Measurements from ENCODE around the gene CBFA2T3.

The CBFA2T3 gene

DNA sequence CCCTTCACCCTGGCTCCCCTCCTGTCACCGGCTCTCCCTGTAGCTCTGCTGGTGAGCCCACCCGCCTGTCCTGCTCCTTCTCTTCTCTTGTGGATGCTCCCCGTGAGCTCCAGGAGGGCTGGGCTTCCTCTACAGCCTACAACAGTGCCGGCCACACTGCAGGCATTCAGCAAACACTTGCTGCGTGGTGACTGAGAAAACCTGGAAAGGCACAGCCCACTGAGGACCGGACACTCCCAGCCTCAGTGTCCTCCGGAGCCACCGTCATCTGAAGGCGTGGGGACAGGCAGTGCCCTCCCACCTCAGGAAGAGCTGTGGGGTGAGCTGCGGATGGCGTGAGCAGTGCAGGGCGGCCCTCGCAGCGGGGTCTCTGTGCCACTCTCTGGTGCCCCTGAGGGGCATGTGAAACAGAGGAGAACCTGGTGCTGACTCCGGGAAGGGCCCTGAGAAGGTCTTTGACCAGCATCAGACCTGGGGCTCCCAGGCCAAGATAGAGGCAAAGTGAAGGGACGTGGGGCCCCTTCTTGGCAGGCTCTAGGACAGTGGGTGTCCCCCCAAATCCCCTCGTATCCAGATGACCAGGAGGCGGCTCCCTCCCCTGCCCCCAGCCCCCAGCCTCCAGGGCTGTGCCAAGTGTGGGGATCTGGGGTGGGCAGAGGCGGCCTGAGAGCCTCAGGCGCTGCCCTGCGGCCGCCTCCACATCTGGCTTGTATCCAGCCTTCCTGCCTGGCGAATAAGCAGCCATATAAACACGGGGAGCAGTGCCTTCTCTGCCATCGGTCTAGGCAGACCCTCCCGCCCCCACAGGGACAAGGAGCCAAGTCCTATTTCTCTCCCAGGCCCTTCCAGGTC lies 66.5 kb downstream of the CBFA2T3 start:
- TF ChIP-seq, protein P1, sequence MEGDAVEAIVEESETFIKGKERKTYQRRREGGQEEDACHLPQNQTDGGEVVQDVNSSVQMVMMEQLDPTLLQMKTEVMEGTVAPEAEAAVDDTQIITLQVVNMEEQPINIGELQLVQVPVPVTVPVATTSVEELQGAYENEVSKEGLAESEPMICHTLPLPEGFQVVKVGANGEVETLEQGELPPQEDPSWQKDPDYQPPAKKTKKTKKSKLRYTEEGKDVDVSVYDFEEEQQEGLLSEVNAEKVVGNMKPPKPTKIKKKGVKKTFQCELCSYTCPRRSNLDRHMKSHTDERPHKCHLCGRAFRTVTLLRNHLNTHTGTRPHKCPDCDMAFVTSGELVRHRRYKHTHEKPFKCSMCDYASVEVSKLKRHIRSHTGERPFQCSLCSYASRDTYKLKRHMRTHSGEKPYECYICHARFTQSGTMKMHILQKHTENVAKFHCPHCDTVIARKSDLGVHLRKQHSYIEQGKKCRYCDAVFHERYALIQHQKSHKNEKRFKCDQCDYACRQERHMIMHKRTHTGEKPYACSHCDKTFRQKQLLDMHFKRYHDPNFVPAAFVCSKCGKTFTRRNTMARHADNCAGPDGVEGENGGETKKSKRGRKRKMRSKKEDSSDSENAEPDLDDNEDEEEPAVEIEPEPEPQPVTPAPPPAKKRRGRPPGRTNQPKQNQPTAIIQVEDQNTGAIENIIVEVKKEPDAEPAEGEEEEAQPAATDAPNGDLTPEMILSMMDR (IDR thresholded peaks at IDR 0.05), result no peak
- no peak for TF ChIP-seq ZFX (IDR thresholded peaks at IDR 0.05; ENCODE audit: borderline replicate concordance)
- no peak overlapping the region for H3K27ac ChIP-seq

- H3K27ac ChIP-seq, result no peak overlapping the region
- no peak for TF ChIP-seq ZFX (IDR thresholded peaks at IDR 0.05; ENCODE audit: borderline replicate concordance)
- TF ChIP-seq, protein P1 (IDR thresholded peaks at IDR 0.05), result no peak
These were observed 67.4 kb downstream of the CBFA2T3 start for GRCh38 chr16:88909431-88910210.

DNA sequence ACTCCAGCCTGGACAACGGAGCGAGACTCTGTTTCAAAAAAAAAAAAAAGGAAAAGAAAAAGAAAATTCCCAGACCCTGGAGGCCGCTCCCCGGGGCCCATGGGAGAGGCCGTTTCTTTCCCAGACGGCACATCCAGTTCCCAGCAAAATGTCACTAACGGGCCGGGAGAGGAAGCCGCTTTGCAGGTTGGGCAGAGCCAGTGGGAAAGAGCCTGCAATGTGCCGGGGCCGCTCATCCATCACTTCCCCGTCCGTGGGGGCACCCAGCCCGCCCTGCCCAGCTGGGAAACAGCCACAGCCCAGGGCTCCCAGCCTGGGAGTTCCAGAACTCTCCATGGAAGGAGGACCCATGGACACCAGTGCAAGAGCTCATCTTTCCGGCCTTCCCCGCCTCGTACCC lies 68.7 kb downstream of the CBFA2T3 start:
- no peak overlapping the region for H3K27ac ChIP-seq
- TF ChIP-seq, protein P1 (IDR thresholded peaks at IDR 0.05), result no peak
- TF ChIP-seq ZFX (IDR thresholded peaks at IDR 0.05; ENCODE audit: borderline replicate concordance), result no peak

DNA sequence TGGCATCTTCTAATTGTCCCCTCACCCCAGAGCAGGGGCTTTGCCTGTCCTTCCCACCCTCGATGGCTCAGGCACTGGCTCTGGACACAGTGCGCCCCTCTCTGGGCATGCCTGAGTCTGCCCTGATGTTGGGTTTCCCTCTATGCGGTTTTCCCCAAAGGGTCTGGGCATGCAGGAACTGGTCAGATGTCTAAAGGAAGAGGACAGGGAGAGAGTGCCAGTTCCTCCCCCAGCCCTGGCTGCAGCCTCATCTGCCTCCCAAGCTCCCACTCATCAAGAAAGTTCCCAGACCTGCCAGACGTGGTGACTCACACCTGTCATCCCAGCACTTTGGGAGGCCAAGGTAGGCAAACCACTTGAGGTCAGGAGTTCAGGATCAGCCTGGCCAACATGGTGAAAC lies 69.2 kb downstream of the CBFA2T3 start:
- H3K27ac ChIP-seq, result no peak overlapping the region
- TF ChIP-seq ZFX (IDR thresholded peaks at IDR 0.05; ENCODE audit: borderline replicate concordance), result no peak
- TF ChIP-seq, protein P1 (IDR thresholded peaks at IDR 0.05), result no peak

- H3K27ac ChIP-seq, result no peak overlapping the region
- TF ChIP-seq, protein P1 (IDR thresholded peaks at IDR 0.05), result no peak; the same call in 1 of the 2 replicates
- no peak for TF ChIP-seq ZFX (IDR thresholded peaks at IDR 0.05; ENCODE audit: borderline replicate concordance)
These were observed 70.4 kb downstream of the CBFA2T3 start for GRCh38 chr16:88906535-88907105.

- TF ChIP-seq ZFX (IDR thresholded peaks at IDR 0.05; ENCODE audit: borderline replicate concordance), result no peak
- TF ChIP-seq, protein P1 (IDR thresholded peaks at IDR 0.05), result no peak
- no peak overlapping the region for H3K27ac ChIP-seq
These were observed 71.0 kb downstream of the CBFA2T3 start for GRCh38 chr16:88906020-88906419.

Measured in 22Rv1 (cell line).